Suprapubic skin (tissue), 4 donors: ENCODE data around the gene TBC1D8.

Source experiments
- CTCF ChIP-seq, 2 donors: fragments of 200-600 bp in 1 of 2; fragments of 450-650 bp in 1 of 2; sonication (generic) in 1 of 2; IDR thresholded peaks; one replicate each; pipeline ENCODE4 v1.5.1; 2016 to 2019; ENCODE audit warnings: antibody characterized with exemption in 2 of 2, mild to moderate bottlenecking in 1 of 2, moderate library complexity in 1 of 2
- EP300 ChIP-seq: sonication (generic); formaldehyde crosslinking; IDR thresholded peaks from one replicate; pipeline ENCODE4 v1.6.1; 2017; ENCODE audit warnings: antibody characterized with exemption
- POLR2A ChIP-seq, 2 donors: fragments of 450-650 bp; IDR thresholded peaks; one replicate each; pipeline ENCODE4 v1.6.1; 2017; ENCODE audit warnings: antibody characterized with exemption in 2 of 2, mild to moderate bottlenecking in 2 of 2, moderate library complexity in 2 of 2
- POLR2AphosphoS5 ChIP-seq, 3 donors: sonication (generic); formaldehyde crosslinking; IDR thresholded peaks; one replicate each; pipeline ENCODE4 v1.6.1; 2017; ENCODE audit warnings: antibody characterized with exemption in 3 of 3

- no peak for TF ChIP-seq EP300
- TF ChIP-seq CTCF (IDR thresholded peaks at IDR 0.05): no peak
- no peak for TF ChIP-seq POLR2A (IDR thresholded peaks at IDR 0.05)
- TF ChIP-seq POLR2AphosphoS5 (IDR thresholded peaks at IDR 0.05): no peak
Observed at GRCh38 chr2:101026253-101026701, 124.9 kb downstream of the TBC1D8 start.
